GM12878 (cell line): ENCODE measurements around the gene PPP1R26. TPM values are rescaled to one million over a fixed set of nuclear protein-coding genes. Genes with fewer than 3 reads are reported as not detected.

Source experiments
- ATAC-seq: fragments of 200-7000 bp; cut with Tn5 transposase; 3 replicates; pipeline ENCODE4 v1.9.1; 2020; ENCODE audit warnings: mild to moderate bottlenecking, moderate library complexity
- BruUV-seq: library from RNA; stranded (reverse); fragments of 400-500 nt; replicated peaks from 2 replicates; lab custom pipeline; 2021; lab: Mats Ljungman, UMichigan
- CTCF ChIA-PET: fragments of 300-600 bp; sonication (Branson Sonifier 250); formaldehyde crosslinking; extraction: SDS; loops from one replicate; lab custom pipeline; 2021; ENCODE audit warnings: inconsistent platforms; lab: Yijun Ruan, JAX
- POLR2A ChIA-PET: fragments of 350-600 bp; formaldehyde crosslinking; extraction: SDS; loops from one replicate; lab custom pipeline; 2021; ENCODE audit warnings: inconsistent platforms; lab: Charles Lee
- RAD21 ChIA-PET: fragments of 300-600 bp; sonication (Branson Sonifier 250); formaldehyde crosslinking; loops from one replicate; lab custom pipeline; 2023; ENCODE audit warnings: antibody characterized with exemption; ENCODE audit not compliant: unreplicated experiment; lab: Charles Lee
- SMC1A ChIA-PET: fragments of 300-600 bp; sonication (Branson Sonifier 250); formaldehyde crosslinking; loops from one replicate; lab custom pipeline; 2023; ENCODE audit not compliant: unreplicated experiment, uncharacterized antibody; lab: Charles Lee
- DNase-seq: peaks from one replicate; pipeline ENCODE4 v3.0.0-alpha.2; 2011; ENCODE audit warnings: low read depth, low spot score
- FAIRE-seq: peaks from 3 replicates; lab custom pipeline; 2011; peaks lifted over from hg19 to GRCh38; lab: Jason Lieb, UNC
- H2AFZ ChIP-seq: 2 replicates; pipeline ENCODE4 v1.6.0; 2011; ENCODE audit warnings: low read depth, low read length, control low read depth; ENCODE audit not compliant: control insufficient read depth
- H3K27ac ChIP-seq: 2 replicates; pipeline ENCODE4 v1.5.1; 2011; ENCODE audit warnings: control low read depth; ENCODE audit not compliant: control insufficient read depth, insufficient read depth
- H3K27me3 ChIP-seq, 2 experiments: replicated peaks in 1 of 2; 2 replicates each; pipeline versions ENCODE4 v1.6.0 to v1.6.1; 2011; ENCODE audit warnings: low read length in 1 of 2; ENCODE audit not compliant: control insufficient read depth in 2 of 2, insufficient read depth in 2 of 2
- H3K36me3 ChIP-seq, 2 experiments: 2 replicates each; pipeline ENCODE4 v1.5.1; 2011; ENCODE audit warnings: low read length in 1 of 2; ENCODE audit not compliant: control insufficient read depth in 2 of 2, insufficient read depth in 2 of 2
- H3K4me1 ChIP-seq: 2 replicates; pipeline ENCODE4 v1.6.1; 2011; ENCODE audit warnings: mild to moderate bottlenecking, low read length, moderate library complexity, mixed read lengths; ENCODE audit not compliant: control insufficient read depth, insufficient read depth
- H3K4me2 ChIP-seq: 2 replicates; pipeline ENCODE4 v1.6.0; 2011; ENCODE audit warnings: control low read depth; ENCODE audit not compliant: control insufficient read depth, insufficient read depth
- H3K4me3 ChIP-seq: fragments of 200-600 bp; sonication (generic); 2 replicates; pipeline ENCODE4 v1.5.1; 2016
- H3K79me2 ChIP-seq: 2 replicates; pipeline ENCODE4 v1.6.0; 2011; ENCODE audit warnings: low read length; ENCODE audit not compliant: control insufficient read depth, insufficient read depth
- H3K9ac ChIP-seq: 2 replicates; pipeline ENCODE4 v1.8.0; 2011; ENCODE audit warnings: low read length, control low read depth, mixed read lengths; ENCODE audit not compliant: control insufficient read depth, insufficient read depth
- H3K9me3 ChIP-seq: replicated peaks from 3 replicates; pipeline ENCODE4 v1.5.1; 2011; ENCODE audit warnings: mild to moderate bottlenecking, low read length; ENCODE audit not compliant: control insufficient read depth, insufficient read depth
- H4K20me1 ChIP-seq: 2 replicates; pipeline ENCODE4 v1.6.0; 2011; ENCODE audit not compliant: control insufficient read depth, insufficient read depth
- BHLHE40 ChIP-seq, 2 experiments: fragments of 450-650 bp in 1 of 2; IDR thresholded peaks; 2 replicates each; pipeline ENCODE4 v1.6.1; 2011 to 2017; ENCODE audit warnings: low read depth in 2 of 2, borderline replicate concordance in 1 of 2, improper control_type of control experiment in 1 of 2, low read length in 1 of 2, mild to moderate bottlenecking in 1 of 2
- CTCF ChIP-seq, 3 experiments: IDR thresholded peaks in 2 of 3; conservative IDR thresholded peaks in 1 of 3; 2 replicates each; pipeline ENCODE4 v1.5.1; 2011; ENCODE audit warnings: low read depth in 3 of 3, low read length in 3 of 3, mild to moderate bottlenecking in 3 of 3, control low read depth in 2 of 3, moderate library complexity in 2 of 3, inconsistent platforms in 1 of 3, mixed read lengths in 1 of 3; ENCODE audit not compliant: control insufficient read depth in 2 of 3, insufficient read depth in 1 of 3; ENCODE audit errors: extremely low read depth in 1 of 3
- CUX1 ChIP-seq: IDR thresholded peaks from 2 replicates; pipeline ENCODE4 v1.6.1; 2012; ENCODE audit warnings: improper control_type of control experiment, low read depth, low read length; ENCODE audit not compliant: insufficient replicate concordance
- DPF2 ChIP-seq: fragments of 450-650 bp; IDR thresholded peaks from 2 replicates; pipeline ENCODE4 v1.6.1; 2017; ENCODE audit warnings: mild to moderate bottlenecking
- GATAD2B ChIP-seq: fragments of 450-650 bp; conservative IDR thresholded peaks from 2 replicates; pipeline ENCODE4 v1.6.1; 2017; ENCODE audit warnings: low read depth, mild to moderate bottlenecking, moderate library complexity
- IKZF1 ChIP-seq: fragments of 450-650 bp; conservative IDR thresholded peaks from 2 replicates; pipeline ENCODE4 v1.6.1; 2017; ENCODE audit warnings: antibody characterized with exemption, mild to moderate bottlenecking
- IRF5 ChIP-seq: fragments of 450-650 bp; IDR thresholded peaks from 2 replicates; pipeline ENCODE4 v1.6.1; 2017; ENCODE audit warnings: borderline replicate concordance
- JUNB ChIP-seq: IDR thresholded peaks from 2 replicates; pipeline ENCODE4 v1.6.1; 2016; ENCODE audit warnings: antibody characterized with exemption, mild to moderate bottlenecking
- KAT2A ChIP-seq: conservative IDR thresholded peaks from 2 replicates; pipeline ENCODE4 v1.6.1; 2011; ENCODE audit warnings: low read depth, low read length; ENCODE audit not compliant: control insufficient read depth
- NR2C2 ChIP-seq: IDR thresholded peaks from 2 replicates; pipeline ENCODE4 v1.6.1; 2011; ENCODE audit warnings: borderline replicate concordance, low read depth; ENCODE audit not compliant: control insufficient read depth, insufficient read length
- NR2F1 ChIP-seq: fragments of 450-650 bp; conservative IDR thresholded peaks from 2 replicates; pipeline ENCODE4 v1.6.1; 2017; ENCODE audit warnings: mild to moderate bottlenecking
- PML ChIP-seq: IDR thresholded peaks from 2 replicates; pipeline ENCODE4 v1.6.1; 2012; ENCODE audit warnings: low read length, inconsistent platforms
- POU2F2 ChIP-seq: IDR thresholded peaks from 3 replicates; pipeline ENCODE4 v1.6.1; 2011; ENCODE audit warnings: low read depth, mild to moderate bottlenecking, low read length, borderline replicate concordance
- TCF3 ChIP-seq: IDR thresholded peaks from 2 replicates; pipeline ENCODE4 v1.6.1; 2012; ENCODE audit warnings: low read depth, mild to moderate bottlenecking, low read length, borderline replicate concordance; ENCODE audit not compliant: insufficient read depth
- ZBED1 ChIP-seq: IDR thresholded peaks from 2 replicates; pipeline ENCODE4 v1.6.1; 2016; ENCODE audit warnings: borderline replicate concordance
- WGBS: methylation state at CpG from one replicate; pipeline ENCODE4 v1.1.6; 2016; ENCODE audit warnings: low lambda C conversion rate; ENCODE audit not compliant: insufficient replicate concordance, insufficient coverage; ENCODE audit errors: missing lambda C conversion rate; 5-methylcytosine and 5-hydroxymethylcytosine counted together
- in situ Hi-C: fragments of 300-500 bp; cut with MboI; formaldehyde crosslinking; loops from 9 replicates; pipeline ENCODE4 v1.14.3; 2018; ENCODE audit warnings: mixed read lengths
- intact Hi-C: fragments of 100-400 bp; cut with micrococcal nuclease; formaldehyde crosslinking; loops from one replicate; pipeline ENCODE4 v1.14.2; 2022; ENCODE audit not compliant: unreplicated experiment
- polyA plus RNA-seq, 11 experiments: library from polyadenylated mRNA; depleted of rRNA in 4 of 11; unstranded in 6 of 11; stranded (reverse) in 5 of 11; fragments of >200 nt; fragmentation: Nextera tagmentation in 4 of 11; fragmentation: Illumina TruSeq in 1 of 11; extraction: Ambion mirVana in 4 of 11; extraction: Trizol in 1 of 11; gene quantifications; 1 replicate in 1 of 11; 2 replicates in 10 of 11; pipeline versions ENCODE4 v1.2.1 to v1.2.3, GENCODE V29; 2011 to 2016; ENCODE audit warnings: inconsistent platforms in 2 of 11, missing spikeins in 2 of 11, low read depth in 1 of 11
- total RNA-seq, 4 experiments: library from RNA; depleted of rRNA in 3 of 4; stranded (reverse); fragments of >200 nt in 3 of 4; fragmentation: Illumina TruSeq in 1 of 4; extraction: Trizol in 1 of 4; gene quantifications; 2 replicates each; pipeline versions ENCODE4 v1.2.1 to v1.2.3, GENCODE V29; 2013 to 2021

Gene PPP1R26
- total and polyA plus RNA-seq, 10 of the 15 experiments (the other 5 are each of a cell fraction or from before 2014, with no cell fraction given), result 0.02 to 1.9 (median 0.18) TPM

- no peak for DNase-seq
- no peaks in the 10 kb centered on the region for H3K4me1 ChIP-seq
- H3K27me3 ChIP-seq, result peaks cover 0 to 8% of the 10 kb centered on the region in 2 experiments; a peak in 1 of 4 replicates
- ChIA-PET RAD21 (no interaction called here), CTCF (no interaction called here), POLR2A (no interaction called here)
- no peak for FAIRE-seq
- peak overlapping the region; percentile 9; the same call in 1 of the 2 replicates for H3K4me2 ChIP-seq
- WGBS, result 2% methylated on average over 25 of the region's 64 CpGs
- H3K9ac ChIP-seq, result no peak overlapping the region
- H3K9me3 ChIP-seq, result no peaks in the 10 kb centered on the region
- in situ Hi-C loops, result no loop called here
- no peaks in the 10 kb centered on the region for H3K79me2 ChIP-seq
- intact Hi-C loops, result no loop called here
- peak; percentile 49 for ATAC-seq
- H3K4me3 ChIP-seq, result no peak overlapping the region
- 0 out of 2 replicates have a peak, but pooled peaks have one; percentile 35 for TF ChIP-seq DPF2
- TF ChIP-seq PML, result no peak
- no peak for TF ChIP-seq JUNB
- peak; percentile 10 to 26 (median 11); a peak in 2 of 6 replicates for TF ChIP-seq CTCF (IDR thresholded peaks at IDR 0.05 in 2 of 3, conservative IDR thresholded peaks at IDR 0.05 in 1 of 3; ENCODE audit: control insufficient read depth in 2 of 3, extremely low read depth in 1 of 3, insufficient read depth in 1 of 3, low read depth in 3 of 3, low read length in 3 of 3)
- TF ChIP-seq POU2F2, result no peak
- TF ChIP-seq KAT2A, result no peak
- no peak for TF ChIP-seq CUX1
- TF ChIP-seq NR2C2, result no peak
- TF ChIP-seq NR2F1, result 0 out of 2 replicates have a peak, but pooled peaks have one; percentile 42
- TF ChIP-seq IRF5, result no peak
- no peak for TF ChIP-seq TCF3
- TF ChIP-seq BHLHE40 (IDR thresholded peaks at IDR 0.05; ENCODE audit: borderline replicate concordance in 1 of 2, low read depth in 2 of 2, low read length in 1 of 2), result 0 out of 4 replicates have a peak, but pooled peaks of 1 of the 2 experiments have one; percentile 1
- TF ChIP-seq ZBED1, result no peak
- 0 out of 2 replicates have a peak, but pooled peaks have one; percentile 22 for TF ChIP-seq IKZF1
- TF ChIP-seq GATAD2B, result 0 out of 2 replicates have a peak, but pooled peaks have one; percentile 66
- TF ChIP-seq, all 136 proteins: peak for 6
- BruUV-seq, result no TSS peak
- SMC1A ChIA-PET, result no interaction called here
- H2AFZ ChIP-seq, result no peak overlapping the region
- no peaks in the 10 kb centered on the region for H4K20me1 ChIP-seq
- H3K36me3 ChIP-seq, result no peaks in the 10 kb centered on the region; a peak in 1 of 4 replicates
- no peak overlapping the region for H3K27ac ChIP-seq
Measured at GRCh38 chr9:135478829-135479468, 633 bp upstream of the PPP1R26 start.
